HG03095 (cell line): ENCODE results near the gene PIP4K2A.

Source experiments
- ATAC-seq: cut with Tn5 transposase; IDR thresholded peaks from one replicate; pipeline ENCODE4 v1.9.1; 2021; ENCODE audit warnings: moderate library complexity; ENCODE audit not compliant: unreplicated experiment

Gene PIP4K2A

DNA sequence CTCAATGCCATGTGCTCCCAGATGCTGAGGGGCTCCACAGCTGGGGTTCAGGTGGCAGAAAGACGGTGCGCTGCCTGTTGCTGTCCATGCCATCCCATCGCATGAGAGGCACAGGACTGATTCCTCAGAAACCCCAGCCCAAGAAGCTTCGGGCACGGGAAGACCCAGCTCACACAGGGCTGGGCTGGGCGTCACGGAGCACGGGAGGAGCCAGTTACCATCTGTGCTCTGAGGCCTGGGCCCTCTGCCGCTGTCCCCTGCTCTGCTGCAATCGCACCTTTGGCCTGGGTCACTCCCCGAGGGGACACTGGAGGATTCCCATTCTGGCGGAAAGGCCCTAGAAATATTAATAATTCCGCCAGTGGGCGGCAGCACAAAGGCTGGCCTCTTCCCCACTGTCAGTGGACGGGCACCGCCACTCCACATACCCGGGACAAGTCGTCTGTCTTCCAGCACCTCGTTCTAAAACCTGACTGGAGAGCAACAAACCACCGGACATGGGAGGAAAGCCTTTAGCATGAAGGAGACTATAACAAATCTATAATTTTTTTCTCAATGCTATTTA is 92.1 kb downstream of the PIP4K2A start:
- ATAC-seq, result no peak

DNA sequence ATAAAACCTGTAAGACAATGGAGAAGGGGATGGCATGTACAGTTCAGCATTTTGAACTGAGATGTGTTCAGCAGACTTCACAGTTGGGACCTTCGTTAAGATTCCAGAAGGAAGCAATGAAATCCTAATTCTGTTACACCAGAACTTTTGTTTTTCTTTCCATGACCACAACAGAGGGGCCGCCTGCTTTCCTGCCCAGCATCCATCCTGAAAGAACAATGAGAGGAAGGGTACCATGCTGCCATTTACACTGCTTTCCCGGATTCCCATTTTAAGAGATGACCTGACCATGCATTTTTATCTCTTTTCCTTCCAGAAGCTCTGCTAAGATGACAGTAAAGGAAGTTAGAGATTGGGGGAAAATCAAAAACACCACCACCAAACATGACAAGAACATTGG is 92.7 kb downstream of the PIP4K2A start:
- no peak for ATAC-seq

DNA sequence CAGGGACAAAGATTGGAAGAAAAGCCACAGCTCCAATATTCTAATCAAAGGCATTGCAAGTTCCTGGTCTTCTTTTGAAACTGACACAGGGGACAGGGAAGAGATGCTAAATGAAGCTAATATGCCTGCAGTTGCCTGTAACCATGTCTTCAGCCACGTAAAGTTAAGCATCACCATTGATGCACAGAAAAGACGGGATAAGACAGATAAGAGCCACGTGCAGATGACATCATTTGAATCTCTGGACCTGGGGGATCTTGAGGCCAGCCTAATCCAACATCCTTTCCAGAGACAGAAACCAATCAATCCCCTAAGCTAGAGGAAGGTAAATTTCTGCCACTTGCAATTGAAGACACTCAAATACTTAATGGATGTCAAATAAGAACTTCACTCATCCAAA is 93.4 kb downstream of the PIP4K2A start:
- ATAC-seq, result no peak

DNA sequence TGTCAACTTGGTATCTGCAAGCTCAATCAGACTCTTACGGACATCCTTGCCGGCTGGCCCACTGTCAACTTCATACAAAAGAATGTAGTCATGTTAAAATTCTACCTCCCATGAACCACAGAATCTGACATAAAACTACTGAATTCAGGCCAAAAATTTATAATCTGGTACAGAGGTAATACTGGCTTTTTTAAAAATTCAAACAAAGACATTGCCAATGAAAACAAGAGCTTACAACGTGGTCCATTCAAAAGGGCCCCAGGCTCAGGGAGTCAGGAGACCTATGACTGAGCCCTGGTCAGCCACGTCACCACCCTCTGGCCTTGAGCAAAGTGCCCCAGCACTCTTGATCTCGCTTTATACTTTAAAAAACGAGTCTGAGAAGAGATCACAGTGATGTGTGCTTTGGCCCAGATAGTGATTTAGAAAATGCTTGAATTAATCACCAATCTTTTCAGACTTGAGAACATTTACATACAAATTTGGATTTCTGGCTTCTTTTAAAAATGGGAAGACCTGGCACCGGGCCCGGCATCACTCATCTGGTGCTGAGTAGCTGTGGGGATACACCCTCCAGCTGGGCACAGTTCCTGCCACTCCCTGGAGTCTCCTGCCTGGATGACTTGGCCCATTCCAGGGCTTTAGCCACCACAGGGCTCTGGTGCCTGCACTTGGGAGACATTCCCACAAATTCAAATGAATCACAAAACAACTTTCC is 94.1 kb downstream of the PIP4K2A start:
- no peak for ATAC-seq

DNA sequence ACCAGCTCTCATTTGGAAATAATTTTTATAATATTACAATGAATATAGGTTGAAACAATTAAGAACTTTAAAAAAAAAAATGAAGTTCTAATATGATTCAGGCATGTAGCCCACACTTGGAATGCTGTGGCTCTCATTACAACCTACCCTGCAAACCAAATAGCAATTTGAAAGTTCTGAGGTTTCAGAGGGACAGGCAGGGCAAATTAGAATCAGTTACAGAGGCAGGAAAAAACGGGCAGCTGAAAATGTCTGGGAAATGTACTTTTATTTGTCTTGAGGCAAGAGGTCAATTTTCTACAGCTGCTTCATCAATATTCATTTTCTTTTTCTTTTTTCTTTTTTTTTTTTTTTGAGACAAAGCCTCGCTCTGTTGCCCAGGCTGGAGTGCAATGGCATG is 95.3 kb downstream of the PIP4K2A start:
- no peak for ATAC-seq

DNA sequence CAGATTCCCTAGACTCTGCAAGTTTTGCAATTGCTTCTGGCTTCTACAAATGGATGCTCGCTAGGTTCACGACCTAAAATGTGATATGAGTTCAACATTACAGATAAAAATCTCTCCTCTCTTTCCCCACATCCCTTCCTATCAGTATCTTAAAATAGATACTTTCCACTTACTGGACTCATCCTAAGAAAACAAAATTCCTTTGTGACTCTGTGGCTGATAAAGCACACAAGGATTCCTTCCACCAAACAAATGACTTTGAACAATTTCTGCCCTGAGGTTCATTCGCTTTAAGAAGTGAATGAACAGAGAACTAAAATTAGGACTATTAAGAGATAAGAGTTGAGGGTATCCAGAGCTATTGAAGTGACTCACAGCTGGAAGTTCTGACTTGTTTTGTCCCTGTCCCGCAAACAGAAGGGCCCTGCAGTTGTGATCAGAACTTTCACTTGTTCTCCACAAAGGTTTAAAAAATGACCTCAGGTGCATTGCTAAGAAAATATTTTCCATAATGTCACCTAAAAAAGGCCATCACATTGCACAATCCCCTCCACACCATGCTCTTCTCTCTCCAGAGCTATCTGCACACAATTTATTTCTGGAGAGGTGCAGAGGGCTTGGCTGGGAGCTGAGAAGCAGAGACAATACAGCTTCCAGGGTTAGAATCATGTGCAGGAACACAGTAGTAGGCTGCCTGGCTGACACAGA is 96.1 kb downstream of the PIP4K2A start:
- no peak for ATAC-seq

DNA sequence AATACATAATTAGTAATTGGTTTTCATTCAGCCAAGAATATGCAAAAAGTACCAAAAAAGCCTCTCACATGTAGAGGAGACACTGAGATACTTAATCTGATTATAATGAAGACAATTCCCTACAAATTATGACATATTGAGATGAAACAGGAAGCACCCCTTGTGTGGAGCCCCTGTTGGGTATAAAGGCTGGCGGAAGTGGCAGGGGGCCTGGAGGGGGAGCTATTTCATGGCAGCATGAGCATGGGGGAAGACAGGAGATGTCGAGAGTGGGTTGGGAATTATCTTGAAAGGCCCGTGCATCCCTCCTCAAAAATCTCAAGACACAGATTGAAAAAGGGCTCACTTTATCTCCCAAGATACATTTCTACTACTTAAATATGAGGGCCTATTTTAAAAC is 96.9 kb downstream of the PIP4K2A start:
- ATAC-seq, result no peak

DNA sequence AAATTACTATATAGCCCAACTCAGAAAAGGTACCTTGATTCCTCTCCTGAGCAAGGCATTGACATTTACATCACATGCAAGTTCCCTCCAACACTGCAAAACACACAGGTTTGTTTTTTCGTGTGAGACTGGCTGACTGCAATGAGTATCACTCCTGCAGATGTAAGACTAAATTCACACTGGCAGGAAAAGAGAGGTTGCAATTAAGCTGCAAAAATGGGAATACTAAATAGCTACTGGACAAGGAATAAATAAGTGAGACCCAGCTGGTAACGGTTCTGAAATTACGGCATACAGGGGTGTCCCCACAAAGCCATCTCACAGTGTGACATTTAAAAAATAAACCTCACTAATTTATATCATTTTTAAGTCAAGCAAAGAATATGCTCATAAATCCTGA is 97.3 kb downstream of the PIP4K2A start:
- ATAC-seq, result no peak

DNA sequence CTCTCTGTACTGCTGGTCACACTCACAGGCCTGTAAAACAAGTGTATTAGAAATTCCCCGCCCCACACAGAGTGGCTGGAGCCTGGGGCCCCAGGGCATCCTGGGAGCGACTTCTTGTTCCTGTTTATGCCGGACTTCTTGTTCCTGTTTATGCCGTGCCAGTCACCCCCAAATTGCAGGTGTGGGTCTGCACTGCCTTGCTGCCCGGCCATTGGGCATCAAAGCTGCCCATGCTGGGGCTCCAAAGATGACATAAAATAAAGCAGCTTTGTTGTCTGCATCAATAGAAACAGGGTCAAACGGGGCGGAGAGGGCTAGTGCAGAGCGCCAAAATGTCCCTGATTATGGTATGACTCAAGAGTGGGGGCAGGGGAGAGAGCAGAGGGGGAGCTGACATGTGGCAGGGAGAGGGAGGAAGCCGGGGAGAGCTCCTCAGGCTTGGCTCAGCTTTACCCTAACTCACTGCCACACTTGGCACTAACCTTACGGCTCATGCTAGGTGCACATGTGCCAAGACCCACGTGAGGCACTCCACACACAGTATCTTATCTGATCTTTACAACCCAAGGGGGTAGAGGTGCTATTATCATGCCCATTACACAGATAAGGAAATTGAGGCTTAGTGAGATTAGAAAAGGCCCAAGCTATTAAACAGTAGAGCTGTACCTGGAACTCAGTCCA is 98.4 kb downstream of the PIP4K2A start:
- peak; percentile 54 for ATAC-seq

DNA sequence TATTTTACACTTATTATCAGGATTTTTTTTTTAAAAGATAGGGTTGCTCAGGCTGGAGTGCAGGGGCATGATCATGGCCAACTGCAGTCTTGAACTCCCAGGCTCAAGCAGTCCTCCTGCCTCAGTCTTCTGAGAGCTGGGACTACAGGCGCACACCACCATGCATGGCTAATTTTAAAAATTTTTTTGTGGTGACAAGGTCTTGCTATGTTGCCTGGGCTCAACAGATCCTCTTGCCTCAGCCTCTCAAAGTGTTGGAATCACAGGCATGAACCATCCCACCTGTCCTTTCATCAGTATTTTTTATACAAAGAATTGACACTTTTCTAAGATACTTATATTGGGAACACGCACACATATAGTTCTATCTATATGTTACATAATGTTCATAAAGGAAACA is 99.3 kb downstream of the PIP4K2A start:
- ATAC-seq, result no peak

DNA sequence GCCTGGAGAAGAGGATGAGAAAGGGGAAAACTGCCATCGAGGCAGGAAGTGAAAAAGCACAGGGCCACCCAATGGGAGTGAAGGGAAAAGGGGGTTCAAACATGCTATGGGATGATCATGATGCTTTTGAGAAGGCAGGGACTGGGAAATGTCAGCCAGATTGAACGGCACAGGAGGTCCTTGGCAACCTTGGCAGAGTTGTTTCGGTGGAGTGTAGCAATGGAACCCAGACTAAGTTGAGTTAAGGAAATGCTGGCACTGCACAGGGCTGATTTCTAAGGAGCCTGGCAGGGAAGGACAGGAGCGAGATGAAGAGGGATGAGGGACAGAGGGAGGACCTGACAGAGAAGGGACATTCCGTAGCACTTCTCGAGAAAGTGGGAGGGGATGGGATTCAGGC is 101.4 kb downstream of the PIP4K2A start:
- no peak for ATAC-seq

DNA sequence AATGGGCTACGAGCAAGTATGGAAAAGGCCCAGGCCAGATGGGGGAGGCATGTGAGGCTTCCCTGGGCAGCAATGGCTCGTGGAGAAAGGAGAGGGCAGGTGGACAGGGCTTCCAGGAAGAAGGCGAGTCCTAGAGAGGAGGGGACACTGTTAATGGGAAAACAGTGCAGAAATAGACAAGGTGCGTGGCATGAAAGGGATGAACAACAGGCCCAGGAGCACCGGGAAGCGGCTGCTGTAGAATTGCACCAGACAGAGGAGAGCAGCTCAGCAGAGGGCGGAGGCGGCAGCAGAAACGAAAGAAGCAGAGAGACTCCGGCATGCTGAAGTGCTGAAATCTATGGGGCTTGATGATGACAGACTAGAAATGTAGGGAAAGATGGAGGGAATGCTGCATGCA is 102.1 kb downstream of the PIP4K2A start:
- ATAC-seq, result no peak

DNA sequence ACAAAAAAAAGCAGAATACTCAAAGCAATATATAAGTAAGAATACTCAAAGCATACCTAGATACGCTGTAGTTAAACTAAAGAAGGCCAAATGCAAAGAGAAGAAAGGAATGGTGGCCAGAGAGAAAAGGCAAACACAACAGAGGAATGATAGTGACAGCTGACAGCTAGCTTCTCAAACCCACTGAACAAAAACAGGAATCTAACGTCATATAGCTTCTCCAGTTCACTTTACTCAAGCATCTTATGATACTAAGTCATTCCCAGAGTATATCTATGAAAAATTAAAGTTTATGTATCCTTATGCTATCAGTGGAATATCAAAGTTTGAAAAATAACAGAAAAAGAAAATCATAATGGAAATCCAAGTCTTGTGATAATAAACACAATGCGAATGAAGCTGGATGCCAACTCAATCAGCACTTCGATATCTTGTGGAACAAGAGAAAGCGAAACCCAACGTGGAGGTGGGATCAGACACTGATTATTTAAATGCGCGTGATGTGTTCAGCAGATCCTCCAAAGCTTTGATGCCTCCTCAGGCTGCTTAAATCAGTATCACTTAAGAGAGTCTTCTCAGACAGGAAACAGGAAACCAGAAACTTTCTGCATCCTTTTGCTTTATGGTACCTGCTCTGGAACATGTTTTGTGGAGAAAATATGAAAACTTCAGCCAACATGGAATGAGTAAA is 102.8 kb downstream of the PIP4K2A start:
- peak; percentile 38 for ATAC-seq

DNA sequence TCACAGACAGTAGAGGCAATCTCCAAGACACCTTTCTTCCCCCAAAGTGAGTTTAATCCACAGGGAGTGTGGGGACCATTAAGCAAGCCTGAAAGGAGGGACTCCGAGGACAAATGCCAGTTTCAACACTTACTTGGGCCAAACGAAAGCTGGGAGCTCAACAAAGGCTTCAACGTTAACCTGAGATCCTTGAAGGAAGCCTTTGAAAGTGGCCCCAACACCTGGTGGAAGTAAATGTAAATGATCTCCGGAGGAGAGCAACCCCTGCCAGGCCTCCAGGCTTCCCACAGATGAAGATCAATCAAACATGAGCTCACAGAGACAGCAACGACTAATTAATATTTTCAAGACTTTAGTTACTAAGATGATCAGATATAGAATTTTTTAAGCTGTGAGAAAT is 103.8 kb downstream of the PIP4K2A start:
- no peak for ATAC-seq

DNA sequence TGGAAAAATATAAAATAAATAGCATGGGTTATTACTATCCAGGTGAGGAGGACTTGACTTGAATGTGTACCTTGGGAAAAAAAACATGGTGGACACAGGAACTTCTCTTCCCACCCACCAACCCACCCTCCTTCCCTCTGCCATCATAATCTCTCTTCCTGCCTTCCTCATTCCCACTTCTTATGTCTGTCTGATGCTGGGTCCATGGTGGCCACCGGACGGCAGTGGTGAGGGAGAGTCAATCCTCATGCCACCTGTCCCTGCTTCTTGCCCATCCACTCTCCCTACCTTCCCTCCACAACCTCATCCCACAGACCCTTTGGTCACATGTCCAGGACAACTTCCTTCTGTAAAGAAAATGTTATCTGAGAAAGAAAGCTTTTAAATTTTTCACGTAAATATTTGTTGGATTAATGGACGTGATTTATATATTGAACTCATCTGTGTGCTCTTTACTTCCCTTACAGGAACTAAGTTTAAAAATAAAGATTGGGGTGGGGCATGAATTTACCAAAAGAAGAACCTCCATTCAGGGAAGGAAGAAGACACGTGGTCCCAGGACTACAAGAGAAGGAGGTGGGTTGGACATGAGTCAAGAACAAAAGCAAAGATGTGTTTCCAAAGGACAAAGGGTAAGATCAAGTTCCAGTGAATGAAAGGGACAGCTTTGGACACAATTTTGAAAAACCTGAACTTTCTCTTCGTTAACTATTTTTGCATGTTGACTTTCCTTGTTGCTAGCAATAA is 104.5 kb downstream of the PIP4K2A start:
- ATAC-seq, result no peak

DNA sequence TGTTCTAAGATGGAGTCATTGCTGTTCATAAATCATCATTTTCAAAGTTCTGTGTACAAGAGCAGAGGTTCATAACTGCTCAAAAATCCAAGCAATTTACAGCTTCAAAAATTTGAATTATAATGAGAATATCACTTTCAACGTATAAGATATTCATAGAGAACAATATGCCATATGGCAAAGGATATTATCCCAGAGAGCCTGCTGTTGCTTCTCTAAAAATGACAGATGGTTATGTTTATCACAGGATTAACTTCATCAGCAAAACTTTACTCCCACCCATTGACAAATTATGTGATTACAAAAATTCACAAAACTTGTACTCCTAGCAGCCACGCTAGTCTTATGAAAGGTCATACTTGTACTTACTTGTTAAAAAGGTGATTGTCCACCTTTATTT is 105.1 kb downstream of the PIP4K2A start:
- no peak for ATAC-seq

DNA sequence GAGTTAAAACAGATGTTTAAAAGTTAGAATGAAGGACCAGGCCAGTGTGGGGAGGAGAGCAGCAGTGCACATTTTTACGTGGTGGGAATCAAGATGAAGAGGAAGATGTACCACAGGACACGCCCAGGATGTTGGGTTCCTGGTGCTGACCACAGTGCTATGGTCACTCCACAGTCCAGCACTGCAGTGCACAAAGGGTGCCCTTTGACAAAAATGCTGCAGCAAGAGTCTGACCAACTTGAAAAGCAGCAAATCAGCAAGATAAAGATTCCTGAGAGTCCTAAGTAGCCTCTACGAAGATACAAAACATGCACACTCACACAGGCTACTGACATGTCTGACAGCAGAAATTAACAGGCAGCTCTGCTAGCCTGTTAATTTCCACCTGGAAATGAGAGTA is 107.1 kb downstream of the PIP4K2A start:
- no peak for ATAC-seq

DNA sequence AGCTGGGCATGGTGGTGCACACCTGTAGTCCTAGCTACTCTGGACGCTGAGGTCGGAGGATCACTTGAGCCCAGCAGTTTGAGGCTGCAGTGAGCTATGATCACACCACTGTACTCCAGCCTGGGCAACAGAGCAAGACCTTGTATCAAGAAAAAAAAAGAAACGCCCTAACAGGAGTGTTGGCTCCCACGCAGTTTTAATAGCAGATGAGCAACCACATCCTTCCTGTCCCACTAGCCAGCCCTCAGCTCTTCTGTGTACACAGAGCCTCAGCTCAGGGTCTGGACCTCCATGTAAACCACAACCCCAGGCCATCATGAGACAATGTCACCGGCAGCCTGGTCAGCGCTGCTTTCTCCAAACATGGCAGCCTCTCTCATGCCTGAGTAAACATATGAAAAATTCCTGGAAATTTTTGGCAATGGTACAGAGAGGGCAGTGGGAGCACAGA is 108.2 kb downstream of the PIP4K2A start:
- peak; percentile 91 for ATAC-seq

DNA sequence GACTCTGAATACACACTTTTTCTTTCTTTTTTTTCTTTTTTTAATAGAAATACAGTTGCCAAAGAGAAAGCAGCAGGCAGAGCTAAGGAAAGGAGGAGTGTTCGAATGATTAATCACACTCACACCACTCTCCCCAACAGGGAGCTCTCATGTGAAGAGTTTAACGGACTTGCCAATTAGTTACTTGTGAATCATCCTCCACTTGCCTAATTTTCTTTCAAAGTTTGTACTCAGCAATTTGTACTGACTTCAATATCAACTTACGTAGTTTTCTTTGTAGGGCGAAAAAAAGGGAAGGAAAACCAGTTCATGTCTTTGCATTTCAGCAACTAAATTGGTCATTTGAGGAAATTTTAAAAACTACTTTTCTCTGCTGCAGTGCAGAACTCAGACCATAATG is 109.2 kb downstream of the PIP4K2A start:
- ATAC-seq, result no peak

DNA sequence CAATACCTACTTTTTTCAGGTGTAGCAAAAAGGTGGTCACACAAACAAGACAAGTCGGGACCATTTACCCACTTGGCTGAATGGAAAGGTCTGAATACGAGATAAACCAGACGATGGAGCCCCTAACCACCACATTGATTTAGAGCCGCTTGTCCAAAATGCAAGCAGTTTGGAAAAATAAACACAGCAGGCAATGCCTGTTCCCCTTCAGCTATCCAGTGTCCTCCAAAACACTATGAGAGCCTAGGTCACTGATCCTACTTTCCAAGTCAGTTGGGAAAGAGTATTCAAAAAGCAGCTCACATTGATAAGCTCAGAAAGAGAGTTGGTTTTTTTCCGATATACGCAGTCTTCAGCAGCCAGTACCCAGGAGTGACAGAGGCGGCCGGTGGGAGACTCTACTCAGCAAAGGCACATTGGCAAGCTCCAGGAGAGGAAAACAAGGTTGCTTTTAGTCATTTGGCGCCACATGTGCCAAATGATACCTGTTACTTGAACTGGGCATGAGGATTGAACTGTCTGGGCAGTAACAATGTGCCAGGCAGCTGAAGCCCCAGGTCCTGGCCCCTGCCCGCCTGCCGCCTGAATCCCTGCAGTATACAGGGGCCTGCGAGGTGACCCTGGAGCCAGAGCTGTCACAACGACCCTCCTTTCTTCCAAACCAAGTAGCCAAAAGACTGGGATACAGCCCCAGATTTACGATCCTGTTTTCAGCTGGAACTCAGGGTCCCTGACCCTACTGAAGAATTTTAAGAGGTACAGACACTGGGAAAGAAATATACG is 109.8 kb downstream of the PIP4K2A start:
- no peak for ATAC-seq
